HG03354 (cell line): ENCODE data around the gene TTC21B.
A peak's percentile ranks its signal among the peaks of the same experiment; 100 is the strongest.

Experiments used
- ATAC-seq: cut with Tn5 transposase; IDR thresholded peaks from one replicate; pipeline ENCODE4 v1.9.1; 2021; ENCODE audit warnings: mild to moderate bottlenecking; ENCODE audit not compliant: unreplicated experiment, poor library complexity, severe bottlenecking

Gene TTC21B

DNA sequence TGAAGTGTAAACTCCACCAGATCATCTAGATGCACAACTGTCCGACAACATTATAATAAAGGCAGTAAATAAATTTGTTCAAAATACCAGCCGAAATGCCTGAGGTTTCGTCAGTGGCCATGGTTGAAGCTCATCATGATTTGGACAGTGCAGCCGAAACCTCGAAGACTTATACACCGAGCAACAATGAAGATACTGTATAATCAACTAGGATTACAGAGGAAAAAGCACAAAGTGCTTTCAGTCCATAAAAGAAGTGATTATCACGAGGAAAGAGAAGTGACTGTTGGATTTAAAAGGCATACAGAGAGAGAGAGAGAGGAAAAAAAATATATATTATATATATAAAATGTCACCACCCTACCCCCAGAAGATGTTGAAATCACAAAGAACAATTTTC lies 107.5 kb downstream of the TTC21B start:
- ATAC-seq: no peak

DNA sequence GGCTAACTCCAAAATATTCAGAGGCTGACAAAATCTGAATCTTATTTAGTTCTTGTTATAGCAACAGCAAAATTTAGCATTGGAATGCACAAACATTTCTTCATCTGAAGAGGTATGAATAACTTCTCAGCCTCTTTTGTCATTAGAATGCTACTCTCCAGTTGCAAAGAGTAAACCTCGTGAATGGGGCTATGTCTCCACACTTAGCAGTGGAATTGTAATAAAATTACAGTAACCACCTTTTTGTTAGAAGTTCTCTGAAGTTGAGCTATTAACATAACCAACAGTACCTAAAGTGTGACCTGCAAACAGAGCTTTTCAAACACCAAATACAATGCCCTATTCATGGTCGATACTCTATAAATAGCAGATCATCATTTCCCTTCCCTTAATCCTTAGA lies 109.4 kb downstream of the TTC21B start:
- no peak for ATAC-seq

DNA sequence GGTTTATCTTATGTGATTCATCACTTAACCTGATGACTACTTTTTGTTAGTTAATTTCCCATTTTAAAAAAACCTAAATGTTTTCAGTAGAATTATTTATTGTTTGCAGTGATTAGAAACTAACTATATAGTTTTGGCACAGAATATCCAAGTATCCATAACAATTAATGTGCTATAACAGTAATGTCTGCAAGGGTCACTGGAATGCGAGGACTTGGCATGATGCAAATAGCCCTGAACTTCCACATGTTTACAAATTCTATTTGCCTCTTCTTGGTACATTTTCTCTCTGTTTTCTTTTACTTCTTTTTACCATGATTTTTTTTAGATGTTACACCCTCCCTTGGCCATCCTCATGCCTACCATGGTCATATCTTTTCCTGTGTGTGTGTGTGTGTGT lies 110.2 kb downstream of the TTC21B start:
- no peak for ATAC-seq

DNA sequence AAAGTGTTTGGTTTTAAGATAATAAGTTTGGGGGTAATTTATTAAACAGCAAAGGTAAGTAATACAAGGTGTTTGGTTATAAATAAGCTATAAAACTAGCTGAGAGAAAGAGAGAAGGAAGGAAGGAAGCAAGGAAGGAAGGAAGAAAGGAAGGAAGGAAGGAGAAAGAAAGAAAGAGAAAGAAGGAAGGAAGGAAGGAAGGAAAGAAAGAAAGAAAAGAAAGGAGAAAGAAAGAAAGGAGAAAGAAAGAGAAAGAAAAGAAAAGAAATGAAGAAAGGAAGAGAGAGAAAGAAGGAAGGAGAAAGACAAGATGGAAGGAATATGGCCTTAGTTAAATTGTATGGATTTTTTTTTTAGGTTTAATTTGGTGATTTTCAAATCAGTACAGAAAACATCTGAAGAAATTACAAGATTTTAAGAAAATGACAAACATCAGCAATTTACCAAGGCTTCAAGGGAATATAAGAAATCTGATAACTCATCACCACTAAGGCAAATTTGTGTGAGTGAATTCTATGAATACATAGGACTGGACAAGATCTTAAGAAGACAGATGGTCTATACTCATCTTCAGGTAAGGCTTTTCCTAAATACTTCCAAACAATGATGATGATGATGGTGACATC lies 113.1 kb downstream of the TTC21B start:
- no peak for ATAC-seq

DNA sequence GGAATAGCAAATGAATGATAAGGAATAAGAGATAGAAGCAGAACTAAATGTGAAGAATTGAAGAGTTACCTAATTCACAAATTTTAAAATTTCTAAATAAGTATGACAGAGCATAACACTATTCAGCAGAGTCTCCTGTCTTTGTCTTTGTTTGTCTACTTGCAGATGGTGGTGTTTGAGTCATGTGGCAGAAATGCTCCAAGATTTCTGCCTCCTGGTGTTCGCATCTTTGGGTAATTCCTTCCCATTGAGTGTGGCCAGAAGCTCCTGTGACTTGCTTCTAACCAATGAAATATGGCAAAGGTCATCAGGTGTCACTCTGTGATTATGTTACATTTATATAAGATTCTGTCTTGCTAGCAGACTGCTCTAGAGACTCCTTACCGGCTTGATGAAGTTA lies 114.0 kb downstream of the TTC21B start:
- no peak for ATAC-seq

DNA sequence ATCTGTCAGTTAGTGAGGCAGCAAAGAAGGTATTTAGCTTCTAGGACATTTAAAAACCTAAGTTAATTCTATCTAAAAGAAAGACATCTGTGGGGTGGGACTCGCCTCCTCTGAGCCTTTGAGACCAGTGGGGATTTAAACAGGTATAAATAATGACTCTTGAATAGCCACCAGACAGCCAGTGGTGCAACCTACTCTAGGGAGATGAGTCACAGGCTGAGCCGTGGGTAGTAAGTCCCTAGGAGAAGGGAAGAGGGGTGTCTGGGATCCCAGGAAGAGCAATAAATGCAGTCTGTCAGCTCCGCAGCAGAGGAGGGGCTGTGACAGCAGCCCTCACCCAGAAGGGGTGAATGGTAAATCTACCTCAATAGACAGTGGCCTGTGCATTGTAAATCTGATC lies 116.5 kb downstream of the TTC21B start:
- ATAC-seq: no peak

DNA sequence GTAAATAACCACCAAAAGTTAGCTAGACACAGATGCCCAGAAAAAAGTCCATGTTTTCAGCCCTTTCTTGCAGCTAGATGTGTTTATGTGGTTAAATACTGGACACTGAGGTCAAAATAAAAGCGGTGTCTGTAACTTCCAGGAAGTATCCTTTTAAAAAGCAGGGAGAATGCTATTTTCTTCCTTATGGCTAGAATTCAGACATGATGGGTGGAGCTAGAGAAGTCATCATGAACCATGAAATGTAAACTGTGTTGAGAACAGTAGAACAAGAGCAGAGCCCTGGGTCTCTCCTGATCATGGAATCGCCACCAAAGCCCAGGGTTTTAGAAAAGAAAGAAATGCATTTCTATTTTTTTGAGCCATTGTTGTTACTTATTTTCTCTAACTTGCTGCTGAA lies 118.2 kb downstream of the TTC21B start:
- ATAC-seq: no peak

DNA sequence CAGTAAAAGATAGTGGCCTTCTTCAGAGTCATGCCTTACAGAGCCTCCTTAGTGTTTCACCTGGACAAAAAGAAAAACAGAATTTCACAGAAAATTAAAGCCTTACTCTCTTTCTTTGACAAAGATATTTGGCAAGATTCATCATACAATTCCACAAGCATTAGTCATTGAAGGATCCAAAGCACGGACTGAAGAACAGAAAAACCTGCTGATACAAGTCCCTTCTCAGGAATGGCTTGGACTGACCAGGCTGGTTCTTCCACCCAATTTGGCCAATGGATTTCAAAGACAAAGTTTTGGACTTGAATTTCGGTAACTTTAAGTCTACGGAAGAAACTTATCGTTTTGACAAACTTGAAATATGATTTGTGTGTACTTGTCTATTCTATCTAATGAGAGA lies 120.4 kb downstream of the TTC21B start:
- ATAC-seq: no peak

DNA sequence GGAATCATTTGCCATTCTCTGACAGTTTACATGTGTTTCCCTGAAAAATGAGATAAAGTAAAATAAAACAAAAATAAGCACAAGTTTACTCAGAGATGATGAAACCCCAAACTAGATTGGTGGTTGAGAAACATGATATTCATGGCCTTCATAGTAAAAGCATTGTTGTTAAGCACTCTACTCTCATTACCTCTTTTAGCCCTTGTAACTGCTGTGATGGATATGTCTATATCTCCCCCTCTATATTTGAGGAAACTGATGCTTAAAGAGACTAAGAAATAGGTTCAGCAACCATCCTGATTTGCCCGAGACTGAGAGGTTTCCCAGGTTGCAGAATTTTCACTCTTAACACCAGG lies 125.7 kb downstream of the TTC21B start:
- peak; percentile 29 for ATAC-seq

DNA sequence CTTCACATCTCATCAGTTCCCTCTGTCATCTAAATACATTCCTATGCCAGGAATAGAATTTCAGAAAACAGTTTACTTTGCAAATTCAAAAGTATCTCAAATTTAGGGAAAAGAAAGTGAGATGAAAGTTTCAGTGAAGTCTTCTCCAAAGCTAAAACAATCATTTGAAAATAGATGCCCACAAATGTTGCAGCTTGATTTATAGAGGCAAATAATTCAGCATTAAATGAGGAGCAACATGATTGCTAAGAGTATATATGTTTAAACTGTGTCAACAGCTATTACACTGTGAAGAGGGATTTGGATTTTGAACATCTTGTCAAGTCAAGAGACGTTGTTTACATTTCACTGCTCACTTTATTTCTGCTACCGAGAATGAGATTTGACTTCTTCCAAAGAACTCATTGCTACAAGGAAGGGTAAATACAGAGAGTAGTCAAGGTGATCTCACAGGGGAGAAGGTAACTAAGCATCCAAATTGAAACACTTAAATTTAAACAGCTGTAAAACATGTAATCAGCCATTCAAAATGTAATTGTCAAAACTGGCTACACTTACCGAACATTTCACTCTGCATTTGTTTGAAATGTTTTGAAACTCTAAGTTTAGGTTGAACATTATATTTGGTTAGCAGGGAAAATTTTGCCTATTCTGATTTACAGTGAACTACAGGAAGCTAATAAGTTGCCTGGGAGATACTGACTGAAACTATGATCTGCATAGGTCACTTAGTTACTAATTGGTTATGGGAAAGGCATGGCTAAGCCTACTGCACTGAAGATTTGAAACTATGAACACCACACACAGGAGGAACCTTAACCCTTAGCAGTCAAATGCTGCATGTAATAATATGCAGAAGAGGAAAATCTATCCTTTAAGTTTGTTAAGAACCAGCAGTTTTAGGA lies 126.3 kb downstream of the TTC21B start:
- peak; percentile 94 for ATAC-seq

DNA sequence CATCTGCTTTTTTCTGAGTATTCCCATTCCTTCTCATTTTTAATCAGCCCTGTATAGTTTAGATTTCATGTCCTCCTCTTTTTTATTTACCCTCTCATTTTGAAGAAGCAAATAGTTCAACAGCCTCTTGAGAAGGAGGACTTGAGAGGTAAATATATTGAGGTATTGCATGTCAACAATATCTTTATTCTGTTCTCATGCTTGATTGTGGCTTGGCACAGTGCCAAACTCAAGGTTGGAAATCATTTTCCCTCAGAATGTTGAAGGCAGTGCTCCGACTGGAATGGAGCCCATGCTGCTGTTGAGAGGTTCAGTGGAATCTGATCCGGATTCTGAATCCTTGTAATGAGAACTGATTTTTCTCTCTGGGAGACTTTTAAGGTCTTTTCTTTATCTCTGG lies 128.5 kb downstream of the TTC21B start:
- ATAC-seq: no peak
